Activated CD4-positive, alpha-beta T cell treated with anti-CD3 and anti-CD28 coated beads, Interleukin-2, amount 50 U/mL, for 1 hour (primary cell): ENCODE results near the gene RDH16.
"Not testable (repeated sequence)": the region's sequence is repeated elsewhere in the genome, so short reads cannot be mapped to it uniquely, and the experiment has no call there.

Experiments used
- DNase-seq: peaks from one replicate; pipeline ENCODE4 v3.0.0-alpha.2; 2020

RDH16 gene

DNA sequence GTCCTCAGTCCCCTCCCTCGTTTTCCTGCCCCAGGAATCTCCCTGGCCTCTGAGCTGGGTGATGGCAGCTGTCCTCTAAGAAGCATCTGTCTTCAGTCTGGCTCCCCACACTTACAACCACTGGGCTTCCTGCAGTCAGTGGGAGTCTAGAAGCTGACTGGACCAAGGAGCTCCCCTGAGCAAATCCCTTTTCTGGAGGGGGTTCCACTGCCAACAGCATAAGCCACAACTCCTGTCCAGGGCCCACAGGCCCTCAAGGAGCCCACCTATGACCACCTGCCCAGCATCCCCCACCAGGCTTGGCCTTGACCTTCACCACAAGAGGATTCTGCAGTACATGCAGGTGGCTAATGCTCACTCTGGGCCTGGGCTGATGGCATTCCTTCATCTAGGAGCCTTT, 4.1 kb downstream of the RDH16 start:
- DNase-seq, result no peak

DNA sequence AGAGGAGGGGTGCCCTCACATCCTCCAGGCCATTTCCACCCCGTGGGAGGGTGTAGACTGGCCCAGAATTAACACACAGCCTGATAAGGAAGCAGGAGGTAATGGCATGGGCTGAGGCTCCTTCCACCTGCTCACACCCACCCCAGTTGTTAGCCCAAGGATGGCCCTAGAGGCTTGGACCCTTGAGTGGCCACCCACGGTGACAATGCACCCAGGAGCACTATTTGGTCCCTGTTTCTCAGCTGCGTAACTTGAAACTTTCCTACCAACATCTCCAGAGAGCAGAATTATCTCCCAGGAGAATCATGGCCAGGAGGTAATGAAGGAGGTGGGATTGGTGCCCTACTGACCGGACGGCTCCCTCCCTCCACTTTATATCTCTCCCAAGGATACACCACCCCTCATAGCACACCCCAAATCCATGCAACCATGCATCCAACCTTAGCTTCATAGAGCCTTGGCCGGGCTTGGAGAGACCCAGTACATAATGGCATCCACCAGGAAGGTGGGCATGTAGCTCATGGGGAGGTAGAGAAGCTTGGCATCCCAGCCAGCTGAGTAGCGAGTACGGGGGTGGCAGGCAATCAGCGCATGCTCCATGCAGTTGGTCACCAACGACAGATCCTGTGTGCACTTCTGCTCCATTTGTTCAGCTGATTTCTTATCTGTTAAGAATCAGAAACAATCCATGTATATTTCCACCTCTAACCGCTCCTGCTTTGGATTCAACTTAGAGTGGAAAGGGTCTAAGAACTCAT, 5.6 kb downstream of the RDH16 start:
- no peak for DNase-seq

- DNase-seq, result no peak
Measured at GRCh38 chr12:56948881-56949280, 8.5 kb downstream of the RDH16 start.

DNA sequence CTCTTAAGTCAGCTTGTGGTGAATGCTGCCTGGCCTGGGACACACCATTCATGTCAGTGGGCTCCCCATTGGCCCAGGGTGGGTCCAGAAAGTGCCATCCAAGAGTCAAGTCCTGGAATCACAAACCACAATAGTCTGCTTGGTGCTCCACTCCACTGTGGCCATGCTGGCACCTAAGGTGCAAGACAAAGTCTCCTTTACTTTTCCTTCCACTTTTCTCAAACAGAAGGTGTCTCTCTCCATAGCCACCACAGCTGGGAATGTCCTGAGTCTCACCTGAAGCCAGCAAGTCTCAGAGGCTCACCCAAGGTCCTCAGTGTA, 9.0 kb downstream of the RDH16 start:
- no peak for DNase-seq

- no peak for DNase-seq
Measured at GRCh38 chr12:56947633-56948456, 9.6 kb downstream of the RDH16 start.

DNA sequence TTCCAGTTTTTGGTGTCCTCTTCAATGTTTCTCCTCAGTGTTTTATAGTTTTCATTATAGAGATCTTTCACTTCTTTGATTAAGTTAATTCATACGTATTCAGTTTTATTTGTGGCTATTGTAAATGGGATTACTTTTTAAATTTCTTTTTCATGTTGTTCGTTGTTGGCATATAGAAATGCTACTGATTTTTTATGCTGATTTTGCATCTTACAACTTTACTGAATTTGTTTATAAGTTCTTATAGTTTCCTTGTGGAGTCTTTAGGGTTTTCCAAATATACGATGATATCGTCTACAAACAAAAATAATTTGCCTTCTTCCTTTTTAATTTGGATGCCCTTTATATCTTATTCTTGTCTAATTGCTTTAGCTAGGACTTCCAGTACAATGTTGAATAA, 13.5 kb downstream of the RDH16 start:
- no peak for DNase-seq

DNA sequence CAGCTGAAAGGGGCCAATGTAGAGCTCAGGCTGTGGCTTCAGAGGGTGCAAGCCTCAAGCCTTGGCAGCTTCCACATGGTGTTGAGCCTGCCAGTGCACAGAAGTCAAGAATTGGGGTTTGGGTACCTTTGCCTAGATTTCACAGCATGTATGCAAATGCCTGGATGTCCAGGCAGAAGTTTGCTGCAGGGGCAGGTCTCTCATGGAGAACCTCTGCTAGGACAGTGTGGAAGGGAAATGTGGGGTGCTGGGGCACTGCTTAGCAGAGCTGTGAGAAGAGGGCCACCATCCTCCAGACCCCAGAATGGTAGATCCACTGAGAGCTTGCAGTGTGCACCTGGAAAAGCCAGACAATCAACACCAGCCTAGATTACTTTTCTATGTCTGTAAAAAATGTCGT, 14.0 kb downstream of the RDH16 start:
- not testable (repeated sequence) for DNase-seq

DNA sequence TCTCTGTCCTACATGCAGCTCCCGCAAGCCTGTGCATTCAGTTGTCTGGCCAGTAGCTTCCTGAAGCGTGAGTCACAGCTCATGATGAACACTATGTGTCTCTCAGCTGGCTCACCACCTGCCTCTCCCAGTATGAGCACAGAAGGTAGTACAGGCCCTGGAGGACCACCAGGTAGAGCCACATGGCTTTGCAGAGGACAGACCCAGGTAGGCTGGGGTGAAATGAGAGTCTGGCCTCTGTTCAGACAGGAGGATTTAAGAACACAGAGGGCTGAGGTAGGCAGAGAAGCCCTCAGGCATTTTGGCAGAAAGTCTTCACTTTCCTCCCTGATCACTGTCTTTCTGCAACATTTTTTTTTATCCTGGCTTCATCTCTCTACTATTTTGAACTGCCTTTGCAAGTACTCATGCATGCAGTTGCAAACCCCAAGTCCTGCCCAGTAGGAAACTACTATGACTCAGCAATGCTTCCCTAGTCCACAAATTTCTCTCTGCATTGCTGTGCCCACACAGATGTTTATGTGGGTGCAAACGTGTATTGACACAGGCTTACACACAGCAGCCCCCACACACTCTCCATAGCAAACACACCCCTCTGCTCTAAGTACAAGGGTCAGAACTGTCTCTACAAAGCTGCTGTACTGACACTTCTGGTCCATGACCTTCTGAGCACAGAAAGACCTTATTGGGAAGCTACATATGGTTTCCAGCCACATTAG, 15.9 kb downstream of the RDH16 start:
- no peak for DNase-seq

DNA sequence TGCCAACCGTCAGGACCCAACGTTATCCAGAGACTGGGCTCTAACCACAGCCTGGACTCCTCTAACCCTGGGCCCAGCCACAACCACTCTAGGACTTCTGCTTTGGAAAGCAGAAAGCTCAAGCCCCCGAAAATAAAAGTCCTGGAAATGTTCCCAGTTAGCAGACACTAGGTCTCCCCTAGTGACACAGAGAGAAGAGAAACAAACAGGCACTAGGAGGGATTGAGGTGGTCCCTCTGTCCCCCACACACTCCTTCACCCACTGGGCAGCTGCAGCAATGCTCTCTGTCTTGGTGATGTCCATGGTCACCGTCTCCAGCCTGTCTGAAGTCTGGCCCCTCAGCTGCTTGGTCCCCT, 16.5 kb downstream of the RDH16 start:
- not testable (repeated sequence) for DNase-seq

- DNase-seq, result no peak
Measured at GRCh38 chr12:56935752-56936151, 21.7 kb downstream of the RDH16 start.

GRCh38 chr12:56935157-56935556, 22.3 kb downstream of the RDH16 start:
- DNase-seq, result no peak

GRCh38 chr12:56933826-56934625, 23.4 kb downstream of the RDH16 start, which contains the start of gene SDR9C7:
TSS of gene SDR9C7 (minus strand) at chr12:56934408. CDS start at chr12:56934261, 147 bp downstream.
- no peak for DNase-seq

DNA sequence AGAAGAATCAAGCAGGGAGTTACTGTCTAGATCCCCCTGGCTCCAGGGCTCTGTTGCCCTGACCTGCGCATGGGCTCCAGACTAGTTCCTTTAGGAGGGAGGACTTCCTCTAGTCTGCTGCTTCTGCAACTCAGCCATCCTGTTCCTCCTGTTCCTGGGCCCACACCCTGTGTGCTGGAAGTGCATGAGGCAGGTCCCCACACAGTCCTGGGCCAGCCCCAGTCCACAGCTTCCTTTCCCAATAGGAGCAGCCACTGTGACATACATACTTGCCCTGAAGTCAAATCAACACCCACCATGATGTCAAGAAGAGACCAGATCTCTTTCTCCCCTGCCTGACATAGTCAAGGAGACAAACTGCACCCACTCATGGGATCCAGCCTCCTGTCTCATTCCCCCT, 24.5 kb downstream of the RDH16 start:
- no peak for DNase-seq

DNA sequence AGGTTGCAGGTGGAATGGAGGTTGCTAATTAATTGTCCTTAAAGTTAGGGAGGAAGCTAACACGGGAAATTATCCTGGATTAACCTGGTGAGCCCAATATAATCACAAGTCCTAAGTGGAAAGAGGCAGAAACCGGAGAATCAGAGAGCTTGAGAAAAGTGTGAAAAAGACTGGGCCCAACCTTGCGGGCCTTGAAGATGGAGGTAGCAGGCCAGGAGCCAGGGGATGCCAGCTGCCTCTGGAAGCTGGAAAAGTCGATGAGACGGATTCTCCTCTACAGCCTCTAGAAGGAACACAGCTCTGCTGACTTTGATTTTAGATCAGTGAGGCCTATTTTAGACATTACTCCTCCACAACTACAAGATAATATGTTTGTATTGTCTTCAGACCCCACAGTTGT, 25.3 kb downstream of the RDH16 start:
- DNase-seq, result no peak

DNA sequence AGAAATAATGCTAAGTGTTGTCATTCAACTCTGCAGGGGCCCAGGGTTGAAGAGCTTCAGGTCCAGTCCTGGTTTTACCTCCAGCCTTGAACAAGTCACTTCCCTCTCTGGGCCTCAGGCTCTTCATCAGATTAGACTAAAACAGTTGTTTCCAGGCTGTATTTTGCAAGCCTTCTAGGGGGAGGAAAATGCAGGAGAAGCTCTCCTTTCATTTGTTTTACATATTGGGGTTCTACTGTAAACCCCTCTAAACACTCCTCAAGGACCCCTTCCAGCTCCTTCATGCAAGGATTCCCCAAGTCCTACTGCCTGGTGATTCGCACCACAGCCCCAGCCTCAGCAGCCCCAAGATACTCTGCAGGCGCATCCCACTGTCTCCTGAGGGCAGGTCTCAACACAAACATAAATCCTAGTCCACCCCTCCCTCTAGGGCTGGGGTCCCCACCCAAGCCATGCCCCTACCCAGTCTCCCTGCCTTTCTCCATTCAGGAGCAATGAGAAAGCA, 25.9 kb downstream of the RDH16 start:
- no peak for DNase-seq

- DNase-seq, result no peak
Measured at GRCh38 chr12:56930241-56930640, 27.2 kb downstream of the RDH16 start.

DNA sequence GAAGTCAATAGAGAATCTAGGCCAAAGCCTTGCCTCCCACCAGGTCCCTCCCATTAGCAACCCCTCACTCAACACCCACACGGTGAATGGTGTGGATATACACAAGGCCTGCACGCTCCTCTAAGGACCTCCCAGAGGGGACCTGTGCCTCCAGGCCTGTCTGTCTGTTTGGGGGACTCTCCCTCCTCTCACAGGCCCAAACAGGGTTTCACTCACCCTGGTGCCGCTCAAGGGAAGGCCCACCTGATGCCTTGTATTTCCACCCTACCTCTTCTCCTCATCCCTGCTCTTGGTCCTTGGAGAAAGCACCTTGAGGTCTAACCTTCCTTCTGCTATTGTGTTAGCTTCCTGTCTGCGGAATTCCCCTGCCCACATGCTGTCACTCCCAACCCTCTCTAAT, 27.6 kb downstream of the RDH16 start:
- DNase-seq, result no peak

DNA sequence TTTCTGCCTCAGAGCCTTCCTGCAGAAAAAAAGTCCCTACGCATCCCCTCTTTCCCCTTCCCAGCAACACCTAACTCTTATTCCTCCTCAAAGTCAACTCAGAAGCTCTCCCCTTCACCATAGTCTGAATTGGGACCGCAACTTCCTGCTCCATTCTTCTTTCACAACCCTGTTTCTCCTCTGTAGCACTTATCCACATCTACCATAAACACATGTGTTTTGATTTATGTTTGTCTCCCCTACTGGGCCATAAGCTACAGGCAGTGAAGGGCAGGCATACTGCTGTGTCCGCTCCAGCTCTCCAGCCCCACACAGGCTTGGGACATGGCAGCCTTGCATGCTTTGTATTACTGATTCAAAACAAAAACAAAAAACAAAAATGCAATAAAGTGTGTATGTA, 29.1 kb downstream of the RDH16 start:
- no peak for DNase-seq

DNA sequence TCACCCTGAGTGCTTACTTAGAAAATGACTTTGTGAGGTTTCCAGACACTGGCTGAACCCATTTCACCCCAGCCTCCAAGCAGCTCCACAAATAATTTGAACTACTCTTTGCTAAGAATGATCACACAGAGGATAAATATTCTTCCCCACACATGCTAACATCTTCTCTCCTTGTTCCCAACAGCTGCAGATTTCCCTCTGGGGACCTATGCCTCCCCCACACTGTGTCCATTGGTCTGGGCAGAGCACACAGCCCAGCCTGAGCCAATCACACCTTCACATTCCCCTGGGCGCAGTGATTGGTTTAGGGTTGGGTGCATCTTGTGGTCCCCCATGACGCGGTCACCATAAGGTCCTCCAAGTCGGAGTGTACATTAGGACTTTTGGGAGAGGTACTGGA, 30.1 kb downstream of the RDH16 start:
- DNase-seq, result no peak

DNA sequence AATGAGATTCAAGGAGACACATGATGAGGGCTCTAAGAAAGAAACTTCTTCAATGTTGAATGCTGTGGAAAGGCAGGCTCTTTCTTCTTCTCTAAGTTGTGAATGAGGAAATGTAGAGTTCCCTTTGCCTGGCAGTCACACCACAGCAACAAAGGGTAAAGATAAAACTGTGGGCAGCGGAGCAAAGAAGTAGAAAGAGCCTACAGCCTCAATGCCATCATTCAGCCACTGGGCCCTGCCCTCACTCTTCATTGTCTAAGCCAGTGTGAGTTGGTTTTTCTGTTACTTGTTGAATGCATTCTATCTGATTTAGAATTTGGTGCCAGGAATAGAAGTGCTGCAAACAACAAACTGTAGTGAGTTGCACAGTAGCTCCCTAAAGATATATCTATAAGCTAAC, 35.4 kb downstream of the RDH16 start:
- DNase-seq, result no peak

DNA sequence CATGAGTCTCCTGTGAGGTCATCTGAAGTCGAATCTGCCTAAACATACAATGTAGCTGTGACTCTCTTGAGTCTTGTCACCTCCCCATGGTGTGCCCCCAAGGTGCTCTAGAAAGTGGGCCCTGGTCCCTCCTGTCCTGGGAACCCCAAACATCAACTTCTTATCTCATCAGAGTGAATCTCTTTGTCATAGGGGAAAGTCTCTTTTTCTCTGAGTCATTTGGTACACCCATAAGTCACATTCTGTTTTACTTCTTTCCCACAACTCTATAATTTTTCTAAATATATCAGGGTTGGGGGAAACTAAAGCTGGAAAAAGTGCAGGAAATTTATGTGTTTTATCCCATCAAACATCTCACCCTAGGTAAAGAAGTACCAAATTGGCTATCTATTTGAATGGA, 36.1 kb downstream of the RDH16 start:
- DNase-seq, result no peak

DNA sequence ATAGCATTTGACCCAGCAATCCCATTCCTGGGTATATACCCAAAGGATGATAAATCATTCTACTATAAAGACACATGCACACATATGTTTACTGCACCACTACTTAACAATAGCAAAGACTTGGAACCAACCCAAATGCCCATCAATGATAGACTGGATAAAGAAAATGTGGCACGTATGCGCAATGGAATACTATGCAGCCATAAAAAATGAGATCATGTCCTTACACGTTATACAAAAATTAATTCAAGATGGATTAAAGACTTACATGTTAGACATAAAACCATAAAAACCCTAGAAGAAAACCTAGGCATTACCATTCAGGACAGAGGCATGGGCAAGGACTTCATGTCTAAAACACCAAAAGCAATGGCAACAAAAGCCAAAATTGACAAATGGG, 39.3 kb downstream of the RDH16 start:
- DNase-seq, result not testable (repeated sequence)

DNA sequence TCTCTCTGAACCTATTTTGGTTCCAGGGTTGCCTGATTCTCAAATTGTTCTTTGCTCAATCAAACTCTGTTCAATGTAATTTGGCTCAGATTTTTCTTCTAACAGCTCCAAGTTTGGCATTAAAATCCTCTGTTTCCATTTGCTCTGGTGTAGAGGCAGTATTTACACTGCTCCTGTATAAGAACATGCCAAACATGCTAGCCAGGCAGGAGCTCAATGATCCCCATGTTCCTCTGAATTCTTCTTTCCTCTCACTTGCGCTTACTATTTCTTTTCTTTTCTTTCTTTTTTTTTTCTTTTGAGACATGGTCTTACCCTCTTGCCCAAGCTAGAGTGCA, 40.4 kb downstream of the RDH16 start:
- no peak for DNase-seq
